Type B pancreatic cell (in vitro differentiated cells): ENCODE measurements around the gene CEP95. TPM values are rescaled to one million over a fixed set of nuclear protein-coding genes. Genes with fewer than 3 reads are reported as not detected.

ENCODE experiments used
- DNase-seq: peaks from one replicate; pipeline ENCODE4 v3.0.0; 2021; ENCODE audit warnings: mixed read lengths; ENCODE audit not compliant: unreplicated experiment; ENCODE audit errors: extremely low spot score
- H3K27ac Mint-ChIP-seq: 2 replicates; pipeline ENCODE4 v1.8.0; 2021; ENCODE audit warnings: mild to moderate bottlenecking, mixed read lengths
- H3K27me3 Mint-ChIP-seq: 2 replicates; pipeline ENCODE4 v1.8.0; 2021; ENCODE audit warnings: mixed read lengths
- H3K36me3 Mint-ChIP-seq: 2 replicates; pipeline ENCODE4 v1.8.0; 2021; ENCODE audit warnings: mixed read lengths
- H3K4me1 Mint-ChIP-seq: one replicate; pipeline ENCODE4 v1.8.0; 2021; ENCODE audit warnings: mixed read lengths; ENCODE audit not compliant: unreplicated experiment
- H3K4me3 Mint-ChIP-seq: 2 replicates; pipeline ENCODE4 v1.8.0; 2021; ENCODE audit warnings: mild to moderate bottlenecking, mixed read lengths
- H3K9me3 Mint-ChIP-seq: 2 replicates; pipeline ENCODE4 v1.8.0; 2021; ENCODE audit warnings: mixed read lengths
- total RNA-seq: library from RNA; stranded (reverse); gene quantifications from 2 replicates; pipeline ENCODE4 v1.2.1, GENCODE V29; 2021; ENCODE audit warnings: low replicate concordance
- TF ChIP-seq, protein P1 (sequence below): fragments of 200-600 bp; sonication (generic); conservative IDR thresholded peaks from 2 replicates; pipeline ENCODE4 v1.5.0; 2021; ENCODE audit warnings: antibody characterized with exemption, mild to moderate bottlenecking

The CEP95 gene
- total RNA-seq, 1 donor from 2014 or later = 76.2 TPM

DNA sequence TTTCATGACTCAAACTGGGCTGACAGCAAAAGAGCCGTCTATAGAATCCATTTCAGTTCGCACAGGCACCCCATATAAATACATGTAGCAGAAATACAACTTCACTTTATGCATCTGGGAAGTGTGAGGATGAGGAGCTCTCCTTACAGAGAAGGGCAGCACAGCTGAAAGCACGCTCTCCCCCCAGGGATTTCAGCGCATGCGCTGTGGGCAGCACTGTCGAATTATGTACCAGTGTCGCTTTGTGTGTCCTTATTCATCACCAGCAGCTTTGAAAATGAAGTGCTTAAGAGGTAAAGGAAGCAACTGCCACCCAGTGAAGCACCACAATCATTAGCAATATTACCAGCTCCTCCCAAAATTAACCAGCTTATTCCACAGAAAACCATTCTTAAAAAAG, 39.9 kb downstream of the CEP95 start:
- H3K4me1 Mint-ChIP-seq = no peaks in the 10 kb centered on the region
- TF ChIP-seq, protein P1, sequence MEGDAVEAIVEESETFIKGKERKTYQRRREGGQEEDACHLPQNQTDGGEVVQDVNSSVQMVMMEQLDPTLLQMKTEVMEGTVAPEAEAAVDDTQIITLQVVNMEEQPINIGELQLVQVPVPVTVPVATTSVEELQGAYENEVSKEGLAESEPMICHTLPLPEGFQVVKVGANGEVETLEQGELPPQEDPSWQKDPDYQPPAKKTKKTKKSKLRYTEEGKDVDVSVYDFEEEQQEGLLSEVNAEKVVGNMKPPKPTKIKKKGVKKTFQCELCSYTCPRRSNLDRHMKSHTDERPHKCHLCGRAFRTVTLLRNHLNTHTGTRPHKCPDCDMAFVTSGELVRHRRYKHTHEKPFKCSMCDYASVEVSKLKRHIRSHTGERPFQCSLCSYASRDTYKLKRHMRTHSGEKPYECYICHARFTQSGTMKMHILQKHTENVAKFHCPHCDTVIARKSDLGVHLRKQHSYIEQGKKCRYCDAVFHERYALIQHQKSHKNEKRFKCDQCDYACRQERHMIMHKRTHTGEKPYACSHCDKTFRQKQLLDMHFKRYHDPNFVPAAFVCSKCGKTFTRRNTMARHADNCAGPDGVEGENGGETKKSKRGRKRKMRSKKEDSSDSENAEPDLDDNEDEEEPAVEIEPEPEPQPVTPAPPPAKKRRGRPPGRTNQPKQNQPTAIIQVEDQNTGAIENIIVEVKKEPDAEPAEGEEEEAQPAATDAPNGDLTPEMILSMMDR = no peak
- no peaks in the 10 kb centered on the region for H3K27me3 Mint-ChIP-seq
- no peak overlapping the region for H3K4me3 Mint-ChIP-seq
- no peak for DNase-seq
- no peaks in the 10 kb centered on the region for H3K9me3 Mint-ChIP-seq
- H3K27ac Mint-ChIP-seq = no peak overlapping the region
- H3K36me3 Mint-ChIP-seq = peaks cover 17% of the 10 kb centered on the region

DNA sequence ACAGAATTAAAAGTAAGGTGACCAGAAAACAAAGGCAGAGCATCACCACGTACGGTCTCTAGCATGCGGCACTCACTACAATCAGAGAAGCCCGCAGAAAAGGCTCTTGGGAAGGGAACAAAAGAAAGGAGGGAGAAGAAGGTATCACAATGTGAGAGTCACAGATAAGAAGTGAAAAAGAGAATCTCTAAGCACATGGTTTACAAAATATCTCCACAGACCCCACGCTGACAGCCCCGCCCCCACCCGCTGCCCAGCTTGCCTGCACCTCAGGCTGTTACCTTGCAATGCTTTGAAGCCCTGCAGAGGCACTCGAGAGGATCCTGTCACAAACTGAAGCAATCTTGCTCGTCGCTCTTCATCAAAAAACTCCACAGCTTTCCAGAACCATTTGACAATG, 40.5 kb downstream of the CEP95 start:
- H3K4me3 Mint-ChIP-seq = no peak overlapping the region
- H3K9me3 Mint-ChIP-seq = no peaks in the 10 kb centered on the region
- TF ChIP-seq, protein P1 = no peak
- no peaks in the 10 kb centered on the region for H3K27me3 Mint-ChIP-seq
- H3K36me3 Mint-ChIP-seq = peaks cover 16% of the 10 kb centered on the region
- no peak for DNase-seq
- H3K4me1 Mint-ChIP-seq = no peaks in the 10 kb centered on the region
- H3K27ac Mint-ChIP-seq = no peak overlapping the region

DNA sequence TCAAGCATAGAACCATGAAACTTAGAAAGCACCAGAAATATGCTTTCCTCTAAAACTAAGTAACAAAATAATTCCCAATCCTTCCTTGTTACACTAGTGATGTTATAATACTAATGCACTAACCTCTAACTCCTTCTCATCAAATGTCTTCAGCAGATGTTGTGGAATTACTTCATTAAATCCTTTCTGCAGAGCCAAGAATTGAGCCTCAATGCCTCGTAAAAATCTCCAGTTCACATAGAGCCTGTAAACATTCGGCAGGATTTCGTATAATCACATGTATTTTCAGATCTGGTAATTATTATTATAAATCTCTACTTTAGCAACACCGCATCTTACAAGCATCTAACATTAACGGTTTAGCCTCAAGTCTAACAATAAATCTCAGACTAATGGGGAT, 44.7 kb downstream of the CEP95 start:
- no peak for DNase-seq
- Mint-ChIP-seq H3K9me3 (no peaks in the 10 kb centered on the region), H3K4me3 (no peak overlapping the region), H3K4me1 (no peaks in the 10 kb centered on the region), H3K27ac (no peak overlapping the region), H3K36me3 (peaks cover 12% of the 10 kb centered on the region), H3K27me3 (no peaks in the 10 kb centered on the region)
- TF ChIP-seq, protein P1 = no peak

DNA sequence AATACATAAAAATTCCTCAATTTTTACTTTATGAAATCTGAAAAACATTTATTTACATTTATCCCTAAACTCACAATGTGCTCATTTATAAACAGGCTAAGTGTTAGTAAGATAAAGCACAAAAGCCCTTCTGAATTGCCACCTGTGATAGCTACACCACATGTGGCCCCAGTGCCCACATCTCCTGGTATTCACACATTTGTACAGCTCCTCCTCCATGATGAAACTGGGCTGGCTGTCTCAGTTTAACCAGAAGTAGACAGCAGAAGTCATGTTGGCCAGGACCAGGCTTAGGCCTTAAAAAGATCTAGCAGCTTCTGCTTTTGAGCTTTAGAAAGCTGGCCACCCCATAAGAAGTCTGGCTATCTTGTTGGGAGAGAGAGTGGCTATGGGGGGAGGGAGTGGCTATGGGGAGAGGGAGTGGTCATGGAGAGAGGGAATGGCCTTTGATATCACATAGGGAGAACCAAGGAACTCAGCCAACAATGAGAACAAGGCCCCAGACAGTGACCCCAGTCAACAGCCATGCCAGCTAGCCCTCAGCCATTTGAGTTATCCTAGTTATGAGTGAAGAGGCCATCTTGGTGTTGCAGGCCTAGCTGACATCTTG, 47.4 kb downstream of the CEP95 start:
- DNase-seq = no peak

DNA sequence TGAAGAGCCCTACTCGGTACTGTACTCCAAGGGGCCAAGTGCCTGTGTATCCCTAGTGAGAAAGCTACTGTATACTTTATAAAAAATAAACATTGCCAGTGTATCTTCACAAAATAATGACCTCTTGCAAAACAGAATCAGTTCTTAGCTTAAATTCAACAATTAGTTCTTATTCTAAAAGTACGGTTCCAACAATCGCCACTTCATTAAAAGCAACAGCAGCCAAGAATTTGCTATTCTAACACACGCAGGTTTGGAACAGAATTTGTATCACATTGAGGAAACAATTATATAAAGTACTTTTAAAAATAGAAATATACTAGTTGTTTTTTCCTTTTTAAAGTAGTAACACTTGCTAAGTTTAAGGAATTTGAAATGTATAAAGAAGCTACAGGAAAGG, 48.5 kb downstream of the CEP95 start:
- TF ChIP-seq, protein P1 = no peak
- Mint-ChIP-seq H3K27me3 (no peaks in the 10 kb centered on the region), H3K27ac (no peak overlapping the region), H3K36me3 (peaks cover 14% of the 10 kb centered on the region), H3K4me3 (no peak overlapping the region), H3K4me1 (no peaks in the 10 kb centered on the region), H3K9me3 (no peaks in the 10 kb centered on the region)
- no peak for DNase-seq

More for the DNA sequence above, 47.4 kb downstream of the CEP95 start:
- TF ChIP-seq, protein P1 = no peak
- H3K4me1 Mint-ChIP-seq = no peaks in the 10 kb centered on the region
- H3K27ac Mint-ChIP-seq = no peak overlapping the region
- H3K4me3 Mint-ChIP-seq = no peak overlapping the region
- no peaks in the 10 kb centered on the region for H3K27me3 Mint-ChIP-seq
- no peaks in the 10 kb centered on the region for H3K9me3 Mint-ChIP-seq
- peaks cover 12% of the 10 kb centered on the region for H3K36me3 Mint-ChIP-seq

DNA sequence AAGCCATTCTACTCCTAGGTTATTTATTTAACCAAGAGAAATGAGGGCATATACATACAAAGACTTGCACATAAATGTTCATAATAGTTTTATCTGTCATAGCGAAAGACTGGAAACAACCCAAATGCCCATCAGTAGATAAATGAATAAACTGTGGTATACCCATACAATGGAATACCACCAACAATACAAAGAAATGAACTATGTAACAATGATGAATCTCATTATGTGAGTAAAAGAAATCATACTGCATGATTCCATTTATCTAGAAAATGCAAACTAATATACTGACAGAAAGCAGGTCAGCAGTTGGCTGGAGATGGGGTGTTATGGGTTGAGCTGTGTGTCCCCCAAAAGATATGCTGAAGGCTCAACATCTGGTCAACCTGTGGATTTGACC, 57.3 kb downstream of the CEP95 start:
- H3K4me1 Mint-ChIP-seq = peaks cover 10% of the 10 kb centered on the region
- H3K4me3 Mint-ChIP-seq = no peak overlapping the region
- no peak for DNase-seq
- TF ChIP-seq, protein P1 = no peak
- peaks cover 14% of the 10 kb centered on the region for H3K36me3 Mint-ChIP-seq
- no peaks in the 10 kb centered on the region for H3K9me3 Mint-ChIP-seq
- no peak overlapping the region for H3K27ac Mint-ChIP-seq
- H3K27me3 Mint-ChIP-seq = no peaks in the 10 kb centered on the region
